Stimulated activated naive CD8-positive, alpha-beta T cell treated with anti-CD3 and anti-CD28 coated beads, Interleukin-15, Interleukin-2, amounts not matched to agents 100 ng/mL and 50 ng/mL, for 24 hours (primary cell): ENCODE measurements around the gene PCED1B.

Experiments used
- H3K27ac Mint-ChIP-seq: one replicate; pipeline ENCODE4 v1.8.0; 2021; ENCODE audit warnings: mild to moderate bottlenecking, mixed read lengths
- H3K27me3 Mint-ChIP-seq: one replicate; pipeline ENCODE4 v1.8.0; 2021; ENCODE audit warnings: mixed read lengths
- H3K36me3 Mint-ChIP-seq: one replicate; pipeline ENCODE4 v1.8.0; 2021; ENCODE audit warnings: low read depth, mixed read lengths
- H3K4me1 Mint-ChIP-seq: one replicate; pipeline ENCODE4 v1.8.0; 2021; ENCODE audit warnings: low read depth, mixed read lengths
- H3K4me3 Mint-ChIP-seq: one replicate; pipeline ENCODE4 v1.8.0; 2021; ENCODE audit warnings: mild to moderate bottlenecking, mixed read lengths
- H3K9me3 Mint-ChIP-seq: one replicate; pipeline ENCODE4 v1.8.0; 2021; ENCODE audit warnings: mixed read lengths

PCED1B gene

DNA sequence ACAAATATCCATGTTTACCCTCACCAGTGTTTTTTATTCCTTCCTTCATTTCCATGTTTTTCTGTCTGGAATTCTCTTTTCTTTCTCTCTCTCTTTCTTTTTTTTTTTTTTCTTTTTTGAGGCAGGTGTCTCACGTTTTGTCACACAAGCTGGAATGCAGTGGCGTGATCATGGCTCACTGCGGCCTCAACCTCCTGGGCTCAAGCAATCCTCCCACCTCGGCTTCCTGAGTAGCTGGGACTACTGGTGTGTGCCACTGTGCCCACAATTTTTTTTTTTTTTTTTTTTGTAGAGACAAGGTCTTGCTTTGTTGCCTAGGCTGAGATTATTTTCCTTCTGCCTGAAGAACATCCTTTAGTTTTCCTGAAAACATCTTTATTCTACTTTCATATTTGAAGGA is 15.4 kb downstream of the PCED1B start:
- no peaks in the 10 kb centered on the region for H3K27me3 Mint-ChIP-seq
- H3K27ac Mint-ChIP-seq, result peak overlapping the region; percentile 2
- peaks cover 14% of the 10 kb centered on the region for H3K36me3 Mint-ChIP-seq
- H3K9me3 Mint-ChIP-seq, result peaks cover 8% of the 10 kb centered on the region
- no peak overlapping the region for H3K4me3 Mint-ChIP-seq
- peaks cover 32% of the 10 kb centered on the region for H3K4me1 Mint-ChIP-seq

DNA sequence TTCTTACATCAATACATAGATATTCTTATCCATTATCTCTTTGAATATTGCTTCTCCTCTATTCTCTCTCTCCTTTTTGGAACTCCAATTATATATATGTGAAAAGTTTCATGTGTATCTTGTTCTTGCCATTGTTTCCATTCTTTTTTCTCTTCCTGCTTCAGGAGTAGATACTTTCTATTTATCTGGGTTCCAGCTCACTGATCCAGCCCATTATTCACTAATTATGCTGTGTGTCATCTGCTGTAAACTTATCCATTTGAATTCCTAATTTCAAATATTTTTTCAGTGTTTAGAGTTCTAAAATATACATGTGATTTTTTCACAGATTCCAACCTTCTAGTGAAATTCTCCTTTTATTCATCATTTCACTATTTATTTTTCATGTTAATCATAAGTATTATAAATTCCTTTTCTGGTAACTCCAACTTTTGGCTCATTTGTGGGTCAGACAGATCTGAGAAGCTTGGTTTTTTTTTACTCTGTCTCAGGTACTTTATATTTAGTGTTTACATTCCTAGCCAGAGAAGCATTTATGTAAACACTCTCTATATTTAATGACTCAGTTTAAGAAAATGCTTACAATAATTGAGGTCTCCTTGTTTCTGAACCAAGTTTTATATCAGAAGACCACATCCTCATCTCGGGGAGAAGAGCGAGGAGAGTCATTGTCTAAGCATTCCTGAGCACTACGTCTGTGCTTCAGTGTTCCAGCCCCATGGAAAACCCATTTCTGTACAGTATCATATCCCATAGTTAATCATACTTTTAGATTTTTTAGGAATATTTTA is 16.2 kb downstream of the PCED1B start:
- Mint-ChIP-seq H3K4me1 (peaks cover 32% of the 10 kb centered on the region), H3K9me3 (no peaks in the 10 kb centered on the region), H3K36me3 (peaks cover 6% of the 10 kb centered on the region), H3K27me3 (no peaks in the 10 kb centered on the region), H3K27ac (no peak overlapping the region), H3K4me3 (peak overlapping the region; percentile 42)

DNA sequence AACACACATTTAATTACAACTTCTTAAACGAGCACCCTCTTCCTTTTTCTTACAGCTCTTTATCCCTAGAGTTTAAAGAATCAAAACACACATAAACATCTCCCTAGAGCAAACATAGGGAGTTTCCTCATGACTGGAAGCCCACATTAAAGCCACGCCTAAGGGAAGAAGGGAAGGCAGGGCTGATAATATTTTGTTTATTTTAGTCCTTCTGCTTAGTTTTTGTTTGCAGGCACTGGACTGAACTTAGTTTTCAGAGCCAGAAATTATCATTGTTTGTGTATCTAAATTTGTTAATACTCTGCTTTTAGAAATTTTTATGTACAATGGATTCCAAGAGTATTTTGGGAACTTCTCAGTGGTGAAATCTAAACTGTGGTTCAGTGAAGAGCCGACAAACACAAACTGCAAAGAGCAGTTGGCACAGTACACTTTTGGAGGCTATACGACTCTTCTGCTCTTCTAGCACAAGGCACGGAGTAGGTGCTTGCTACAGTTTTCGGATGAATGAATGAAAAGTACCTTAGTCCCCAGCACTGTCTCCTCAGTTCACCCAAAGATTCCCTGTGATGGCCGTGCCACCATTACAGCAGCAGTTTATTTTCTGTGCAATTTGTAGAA is 18.0 kb downstream of the PCED1B start:
- Mint-ChIP-seq H3K27me3 (no peaks in the 10 kb centered on the region), H3K4me3 (no peak overlapping the region), H3K4me1 (peaks cover 29% of the 10 kb centered on the region), H3K36me3 (no peaks in the 10 kb centered on the region), H3K9me3 (no peaks in the 10 kb centered on the region), H3K27ac (no peak overlapping the region)

DNA sequence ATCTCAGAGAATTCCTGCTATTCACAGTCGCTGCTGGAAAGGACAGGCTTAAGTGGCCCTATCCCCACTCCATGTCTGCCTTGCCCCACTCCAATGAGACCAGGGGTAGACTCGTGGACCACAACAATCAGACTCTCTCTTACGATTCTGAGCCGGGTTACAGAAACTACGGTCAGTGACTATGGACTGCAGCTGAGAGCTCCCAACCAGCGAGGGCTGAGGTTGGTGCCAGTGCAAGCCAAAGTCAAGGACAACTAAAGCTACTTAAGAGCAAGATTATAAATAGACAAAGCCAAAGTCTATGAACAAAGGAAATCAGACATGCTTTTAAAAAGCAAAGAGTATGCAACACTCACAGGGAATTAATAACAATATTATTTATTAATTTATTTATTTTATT is 18.7 kb downstream of the PCED1B start:
- Mint-ChIP-seq H3K27me3 (no peaks in the 10 kb centered on the region), H3K27ac (no peak overlapping the region), H3K9me3 (no peaks in the 10 kb centered on the region), H3K36me3 (no peaks in the 10 kb centered on the region), H3K4me3 (no peak overlapping the region), H3K4me1 (peaks cover 28% of the 10 kb centered on the region)

DNA sequence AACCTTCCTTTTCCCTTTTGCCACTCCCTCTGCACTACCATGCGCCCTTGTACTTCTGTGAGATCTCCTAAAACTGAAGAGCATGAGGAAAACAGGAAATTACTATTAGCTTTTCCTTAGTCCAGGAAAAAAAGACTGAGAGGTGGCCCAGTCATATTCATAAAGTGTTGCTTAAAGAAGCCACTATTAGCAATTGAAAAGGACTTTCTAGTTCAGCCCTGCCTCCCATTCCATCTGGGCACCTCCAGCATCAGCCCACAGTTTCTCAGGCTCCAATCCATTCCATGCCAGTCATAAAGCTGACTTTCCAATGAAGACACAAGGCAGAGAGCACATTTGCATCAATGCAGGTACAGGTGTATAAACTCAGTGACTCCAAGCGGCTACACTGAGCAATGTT is 20.2 kb downstream of the PCED1B start:
- no peaks in the 10 kb centered on the region for H3K36me3 Mint-ChIP-seq
- H3K27me3 Mint-ChIP-seq, result no peaks in the 10 kb centered on the region
- no peak overlapping the region for H3K4me3 Mint-ChIP-seq
- peaks cover 13% of the 10 kb centered on the region for H3K4me1 Mint-ChIP-seq
- H3K27ac Mint-ChIP-seq, result no peak overlapping the region
- no peaks in the 10 kb centered on the region for H3K9me3 Mint-ChIP-seq

DNA sequence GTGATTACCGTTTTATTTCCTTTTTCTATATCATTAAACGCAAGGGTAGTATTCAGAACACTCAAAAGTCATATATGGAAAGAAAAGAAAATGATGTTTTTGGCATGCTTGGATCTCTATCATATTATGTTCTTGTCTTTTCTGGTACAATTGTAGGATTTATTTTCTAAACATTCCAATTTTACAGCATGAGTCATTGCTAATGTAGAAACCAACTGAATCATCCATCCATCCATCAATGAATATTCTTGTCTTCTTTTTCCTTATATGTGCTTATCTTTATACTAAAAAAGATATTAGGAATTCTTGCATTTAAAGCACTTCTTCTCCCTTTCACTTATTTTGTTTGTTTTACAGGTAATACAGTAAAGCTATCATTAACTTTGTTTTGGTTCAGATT is 20.7 kb downstream of the PCED1B start:
- no peak overlapping the region for H3K4me3 Mint-ChIP-seq
- H3K27ac Mint-ChIP-seq, result no peak overlapping the region
- no peaks in the 10 kb centered on the region for H3K27me3 Mint-ChIP-seq
- H3K36me3 Mint-ChIP-seq, result no peaks in the 10 kb centered on the region
- H3K4me1 Mint-ChIP-seq, result peaks cover 9% of the 10 kb centered on the region
- H3K9me3 Mint-ChIP-seq, result no peaks in the 10 kb centered on the region

DNA sequence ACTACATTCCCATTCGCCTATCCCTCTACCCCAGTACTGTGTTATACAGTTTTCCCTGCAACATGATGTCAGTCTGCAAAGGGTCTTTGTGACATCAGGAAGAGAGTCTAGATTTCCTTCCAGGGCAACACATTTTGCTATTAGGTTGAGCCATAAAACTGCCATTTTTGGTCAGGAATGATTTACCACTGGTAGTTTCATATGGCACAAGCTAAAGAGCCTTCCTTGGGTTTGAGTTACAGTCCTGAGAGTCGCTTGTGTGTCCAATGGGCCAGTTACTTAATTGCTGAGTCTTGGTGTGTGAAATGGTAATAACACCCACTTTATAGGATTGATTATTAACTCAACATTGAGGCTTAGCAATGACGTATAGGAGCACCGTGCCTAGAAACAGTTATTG is 23.0 kb downstream of the PCED1B start:
- Mint-ChIP-seq H3K4me3 (no peak overlapping the region), H3K9me3 (no peaks in the 10 kb centered on the region), H3K4me1 (peaks cover 9% of the 10 kb centered on the region), H3K36me3 (peaks cover 8% of the 10 kb centered on the region), H3K27ac (no peak overlapping the region), H3K27me3 (no peaks in the 10 kb centered on the region)

DNA sequence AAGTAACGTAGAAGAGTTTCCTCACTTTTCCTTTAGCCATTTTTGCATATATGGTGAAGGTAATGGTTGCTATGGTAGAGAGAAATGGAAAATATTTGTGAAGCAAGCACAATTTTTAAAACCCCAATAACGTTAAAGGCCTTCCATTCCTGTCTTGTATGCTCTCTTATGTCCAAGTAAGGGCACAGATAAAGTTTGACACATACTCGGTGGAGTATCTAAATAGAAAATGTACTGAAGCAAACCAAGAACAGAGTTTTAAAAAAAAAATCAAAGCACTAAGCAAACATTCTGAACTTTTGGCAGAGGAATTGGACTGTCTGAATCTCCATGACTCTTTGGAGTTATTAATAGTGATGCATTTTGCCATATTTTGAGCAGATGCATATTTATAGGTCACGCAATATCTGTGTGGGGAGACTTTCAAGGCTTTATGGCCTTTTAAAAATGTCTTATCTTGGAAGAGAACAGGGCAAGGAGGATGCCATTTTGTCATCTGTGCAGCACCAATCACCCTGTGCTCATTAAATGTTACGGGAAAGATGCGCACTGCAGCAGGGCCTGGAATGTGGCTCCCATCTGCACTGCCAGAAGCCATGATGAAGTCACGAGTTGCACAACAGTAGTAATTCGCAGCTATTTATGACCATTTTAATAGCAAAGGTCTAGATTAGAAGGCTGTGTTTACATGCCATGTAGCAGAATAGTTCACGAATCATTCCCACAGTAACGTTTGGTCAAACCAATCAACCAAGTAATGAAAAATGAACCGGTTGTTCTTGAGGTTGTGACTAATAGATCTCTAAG is 23.6 kb downstream of the PCED1B start:
- Mint-ChIP-seq H3K4me3 (no peak overlapping the region), H3K27me3 (no peaks in the 10 kb centered on the region), H3K4me1 (peaks cover 9% of the 10 kb centered on the region), H3K36me3 (peaks cover 8% of the 10 kb centered on the region), H3K27ac (no peak overlapping the region), H3K9me3 (no peaks in the 10 kb centered on the region)

DNA sequence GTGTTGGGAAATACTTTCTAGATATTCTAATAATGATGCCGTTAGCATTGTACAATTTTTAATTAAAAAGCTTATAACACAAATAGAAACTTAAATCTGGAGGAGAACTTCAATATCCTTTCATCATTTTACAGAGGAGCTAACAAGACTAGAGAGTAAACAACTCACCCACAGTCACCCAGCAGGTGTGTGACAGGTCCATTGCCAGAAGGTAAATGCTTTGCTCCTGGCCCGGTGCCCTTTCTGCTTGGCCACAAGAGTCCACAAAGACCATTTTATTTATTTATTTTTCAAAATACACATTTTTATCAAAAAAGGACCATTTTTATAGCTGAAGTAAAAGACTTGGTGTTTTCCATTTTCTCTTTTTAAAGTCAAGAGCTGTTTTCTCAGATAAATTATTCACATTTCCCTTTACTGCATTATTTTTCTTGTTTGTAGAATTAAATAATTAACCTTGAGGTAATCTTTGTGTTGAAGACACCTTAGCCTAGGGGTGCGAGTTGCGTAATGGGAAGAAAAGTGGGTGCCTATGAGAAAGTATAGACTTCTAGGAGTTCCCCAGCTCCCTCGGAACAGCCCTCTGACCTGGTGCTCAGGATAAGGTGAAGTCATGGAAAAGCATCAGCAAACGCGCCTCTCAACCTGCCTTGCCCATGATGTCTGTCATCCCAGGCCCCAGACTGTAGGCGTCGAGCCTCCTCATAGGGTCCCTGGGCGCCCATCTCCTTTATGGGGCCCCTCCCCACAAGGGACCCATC is 26.7 kb downstream of the PCED1B start:
- peaks cover 27% of the 10 kb centered on the region for H3K4me1 Mint-ChIP-seq
- H3K36me3 Mint-ChIP-seq, result peaks cover 26% of the 10 kb centered on the region
- no peaks in the 10 kb centered on the region for H3K9me3 Mint-ChIP-seq
- H3K27ac Mint-ChIP-seq, result no peak overlapping the region
- no peak overlapping the region for H3K4me3 Mint-ChIP-seq
- no peaks in the 10 kb centered on the region for H3K27me3 Mint-ChIP-seq

DNA sequence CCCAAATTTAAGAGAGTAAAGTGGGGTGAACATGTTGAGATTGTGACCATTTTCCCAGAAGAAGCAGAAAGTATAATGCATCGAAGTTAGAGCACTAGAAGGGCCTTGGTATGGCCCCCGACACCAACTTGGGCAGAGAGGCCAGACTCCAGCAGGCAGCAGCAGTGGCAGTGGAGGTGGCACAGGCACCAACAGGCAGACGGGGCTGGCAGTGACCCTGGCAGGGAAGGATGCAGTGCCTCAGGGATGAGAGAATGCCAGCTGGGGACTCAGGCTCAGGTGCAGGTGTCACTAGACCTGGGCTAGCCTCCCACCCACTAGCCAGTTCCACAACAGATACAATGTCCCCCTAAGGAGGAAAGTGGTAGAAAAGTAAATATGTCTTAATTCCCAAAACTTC is 28.0 kb downstream of the PCED1B start:
- Mint-ChIP-seq H3K4me3 (no peak overlapping the region), H3K36me3 (peaks cover 26% of the 10 kb centered on the region), H3K4me1 (peaks cover 40% of the 10 kb centered on the region), H3K27ac (no peak overlapping the region), H3K27me3 (no peaks in the 10 kb centered on the region), H3K9me3 (no peaks in the 10 kb centered on the region)

DNA sequence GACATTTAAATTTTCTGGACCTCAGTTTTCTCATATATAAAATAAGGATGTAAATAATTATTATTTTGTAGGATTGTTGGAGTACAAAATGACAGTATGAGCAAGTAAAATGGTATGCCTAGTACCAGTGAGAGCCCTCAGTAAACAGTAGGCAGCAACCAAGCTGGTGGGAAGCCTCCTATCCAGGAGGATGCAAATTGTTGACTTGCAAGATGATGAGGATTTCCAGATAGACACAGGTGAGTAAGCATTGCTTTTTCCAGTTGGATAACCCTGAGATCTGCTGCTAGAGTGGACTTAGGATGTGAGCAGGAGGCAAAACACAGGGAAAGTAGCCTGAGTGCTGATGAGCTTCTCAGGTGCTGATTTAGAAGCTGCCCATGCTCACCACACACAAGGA is 28.5 kb downstream of the PCED1B start:
- Mint-ChIP-seq H3K9me3 (no peaks in the 10 kb centered on the region), H3K27me3 (no peaks in the 10 kb centered on the region), H3K27ac (no peak overlapping the region), H3K4me1 (peaks cover 45% of the 10 kb centered on the region), H3K4me3 (no peak overlapping the region), H3K36me3 (peaks cover 26% of the 10 kb centered on the region)

DNA sequence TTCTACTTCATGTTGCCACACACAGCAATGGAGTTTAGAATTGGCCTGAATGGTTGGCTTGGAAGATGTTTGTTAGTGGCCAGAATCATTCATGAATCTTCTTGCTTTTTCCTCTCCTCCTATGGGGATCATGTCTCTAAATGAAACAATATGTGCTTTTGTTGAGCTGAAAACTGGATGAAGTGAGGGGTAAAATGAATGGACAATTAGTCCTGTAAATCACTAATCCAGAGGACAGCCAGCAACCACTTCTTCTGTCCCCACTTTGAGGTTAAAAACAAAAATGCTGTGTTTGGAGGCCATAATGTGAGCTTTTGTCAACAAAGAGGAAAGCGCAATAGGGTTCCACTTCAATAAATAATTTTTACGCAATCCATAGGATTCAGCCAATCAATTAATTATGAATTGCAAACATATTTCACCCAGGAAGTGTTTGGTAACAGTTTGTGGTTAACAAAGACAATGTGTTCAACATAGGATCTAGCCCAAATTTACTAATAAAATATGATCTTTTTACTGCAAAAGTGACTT is 30.7 kb downstream of the PCED1B start:
- H3K27ac Mint-ChIP-seq, result peak overlapping the region; percentile 88
- no peak overlapping the region for H3K4me3 Mint-ChIP-seq
- no peaks in the 10 kb centered on the region for H3K27me3 Mint-ChIP-seq
- H3K4me1 Mint-ChIP-seq, result peaks cover 47% of the 10 kb centered on the region
- H3K36me3 Mint-ChIP-seq, result peaks cover 34% of the 10 kb centered on the region
- H3K9me3 Mint-ChIP-seq, result no peaks in the 10 kb centered on the region

DNA sequence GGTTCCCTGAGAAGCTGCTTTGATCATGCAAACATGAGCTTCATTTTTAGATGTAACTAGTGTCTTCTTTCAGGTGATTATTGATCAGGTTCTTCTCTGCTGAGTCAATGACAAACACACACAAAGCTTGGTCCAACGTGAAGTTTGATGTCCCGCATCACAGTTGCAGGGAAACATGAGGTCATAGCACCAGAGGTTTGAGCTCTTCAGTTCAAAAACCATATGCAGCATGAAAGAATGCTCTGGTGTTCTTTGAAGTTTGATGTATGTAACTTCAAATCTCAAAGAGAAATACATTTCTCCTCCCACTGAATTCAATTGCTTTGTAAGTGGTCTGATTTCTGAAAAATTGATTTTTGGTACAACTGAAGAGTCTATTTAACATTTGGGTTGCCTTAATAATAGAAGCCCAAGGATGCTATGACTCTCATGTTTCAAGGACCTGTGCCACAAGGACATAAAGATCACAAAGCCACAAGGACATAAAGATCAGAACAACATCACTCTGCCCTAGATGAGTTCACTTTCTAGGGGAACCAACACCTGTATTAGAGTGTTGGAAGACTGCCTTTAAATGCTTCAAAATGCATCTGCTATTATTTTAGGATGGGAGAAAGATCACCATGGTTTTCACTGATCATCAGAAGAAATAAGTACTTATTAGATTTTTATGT is 31.4 kb downstream of the PCED1B start:
- H3K4me3 Mint-ChIP-seq, result peak overlapping the region; percentile 61
- no peaks in the 10 kb centered on the region for H3K27me3 Mint-ChIP-seq
- H3K4me1 Mint-ChIP-seq, result peaks cover 39% of the 10 kb centered on the region
- H3K27ac Mint-ChIP-seq, result peak overlapping the region; percentile 88
- peaks cover 35% of the 10 kb centered on the region for H3K36me3 Mint-ChIP-seq
- no peaks in the 10 kb centered on the region for H3K9me3 Mint-ChIP-seq

DNA sequence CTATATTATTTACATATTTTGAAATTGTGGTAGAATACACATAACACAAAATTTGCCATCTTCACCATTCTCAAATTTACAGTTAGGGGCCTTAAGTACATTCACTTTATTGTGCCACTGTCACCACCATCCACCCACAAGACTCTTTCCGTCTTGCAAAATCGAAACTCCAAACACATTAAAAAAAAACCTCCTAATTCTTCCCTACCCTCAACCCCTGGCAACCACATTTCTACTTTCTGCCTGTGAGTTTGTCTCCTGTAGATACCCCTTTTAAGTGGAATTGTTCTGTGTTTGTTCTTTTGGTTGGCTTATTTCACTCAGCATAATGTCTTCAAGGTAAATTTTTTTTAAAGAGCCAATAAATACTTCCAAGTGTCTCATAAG is 32.0 kb downstream of the PCED1B start:
- Mint-ChIP-seq H3K27me3 (no peaks in the 10 kb centered on the region), H3K9me3 (no peaks in the 10 kb centered on the region), H3K4me1 (peaks cover 38% of the 10 kb centered on the region), H3K4me3 (peak overlapping the region; percentile 61), H3K36me3 (peaks cover 40% of the 10 kb centered on the region), H3K27ac (peak overlapping the region; percentile 88)
